K562 (cell line): ENCODE data around the gene TRIM38. TPM values are rescaled to one million over a fixed set of nuclear protein-coding genes. Genes with fewer than 3 reads are reported as not detected.

ENCODE experiments used
- ADNP ChIP-seq: fragments of 200-800 bp; sonication (Bioruptor generic); IDR thresholded peaks from 2 replicates; pipeline ENCODE4 v1.6.1; 2016; ENCODE audit warnings: missing genetic modification characterization, missing compliant biosample characterization
- CAMTA2 ChIP-seq: fragments of 250-450 bp; sonication (Bioruptor Pico); conservative IDR thresholded peaks from 2 replicates; pipeline ENCODE4 v1.5.1; 2022
- CBX3 ChIP-seq, 2 experiments: IDR thresholded peaks; 1 replicate in 1 of 2; 2 replicates in 1 of 2; pipeline ENCODE4 v1.6.1; 2012; ENCODE audit warnings: inconsistent platforms in 2 of 2, low read length in 2 of 2, borderline replicate concordance in 1 of 2, control low read depth in 1 of 2
- CHD4 ChIP-seq: fragments of 200-600 bp; sonication (generic); IDR thresholded peaks from 3 replicates; pipeline ENCODE4 v1.6.1; 2012; ENCODE audit warnings: low read depth, mild to moderate bottlenecking, mixed read lengths, low read length, inconsistent platforms; ENCODE audit not compliant: insufficient read depth, insufficient replicate concordance, poor library complexity, severe bottlenecking
- CXXC5 ChIP-seq: fragments of 250-450 bp; sonication (Bioruptor Pico); IDR thresholded peaks from 2 replicates; pipeline ENCODE4 v1.8.0; 2022; ENCODE audit warnings: inconsistent platforms, mild to moderate bottlenecking, moderate library complexity
- ELF2 ChIP-seq: fragments of 250-450 bp; sonication (Bioruptor Pico); IDR thresholded peaks from 2 replicates; pipeline ENCODE4 v1.5.0; 2021; ENCODE audit warnings: mild to moderate bottlenecking
- ETV5 ChIP-seq: sonication (generic); formaldehyde crosslinking; IDR thresholded peaks from 2 replicates; pipeline ENCODE4 v1.4.0; 2020; ENCODE audit warnings: low read depth, mild to moderate bottlenecking, missing genetic modification reagents
- HDAC1 ChIP-seq, 2 experiments: fragments of 450-650 bp; IDR thresholded peaks; 2 replicates each; pipeline ENCODE4 v1.6.1; 2016 to 2017; ENCODE audit warnings: inconsistent platforms in 1 of 2, mild to moderate bottlenecking in 1 of 2, moderate library complexity in 1 of 2
- HES1 ChIP-seq: fragments of 450-650 bp; IDR thresholded peaks from 2 replicates; pipeline ENCODE4 v1.6.1; 2016; ENCODE audit warnings: low read depth, mild to moderate bottlenecking, moderate library complexity
- HIVEP1 ChIP-seq: fragments of 250-450 bp; sonication (Bioruptor Pico); IDR thresholded peaks from 2 replicates; pipeline ENCODE4 v1.4.0; 2020; ENCODE audit warnings: mild to moderate bottlenecking
- JUND ChIP-seq, 2 experiments: IDR thresholded peaks; 2 replicates in 1 of 2; 3 replicates in 1 of 2; pipeline ENCODE4 v1.6.1; 2011; ENCODE audit warnings: borderline replicate concordance in 2 of 2, low read depth in 2 of 2, low read length in 2 of 2, improper control_type of control experiment in 1 of 2, missing biosample characterization in 1 of 2, missing genetic modification characterization in 1 of 2, missing genetic modification reagents in 1 of 2
- MYNN ChIP-seq, 2 experiments: sonication (generic); formaldehyde crosslinking in 1 of 2; IDR thresholded peaks; 2 replicates each; pipeline versions ENCODE4 v1.5.0 to v1.6.1; 2016 to 2020; ENCODE audit warnings: antibody characterized with exemption in 1 of 2, missing genetic modification reagents in 1 of 2
- NBN ChIP-seq: fragments of 450-650 bp; IDR thresholded peaks from 2 replicates; pipeline ENCODE4 v1.6.1; 2016; ENCODE audit warnings: low read depth, mild to moderate bottlenecking
- POLR2A ChIP-seq: fragments of 450-650 bp; conservative IDR thresholded peaks from 2 replicates; pipeline ENCODE4 v1.6.1; 2016
- POLR2AphosphoS2 ChIP-seq: IDR thresholded peaks from 2 replicates; pipeline ENCODE4 v1.6.1; 2012; ENCODE audit warnings: low read length, improper control_type of control experiment
- POLR2AphosphoS5 ChIP-seq: IDR thresholded peaks from 2 replicates; pipeline ENCODE4 v1.6.1; 2011; ENCODE audit warnings: mild to moderate bottlenecking, low read depth, low read length, moderate library complexity; ENCODE audit not compliant: control insufficient read depth, insufficient read depth
- RUNX1 ChIP-seq: sonication (generic); IDR thresholded peaks from 2 replicates; pipeline ENCODE4 v1.6.1; 2016; ENCODE audit warnings: antibody characterized with exemption, low read depth
- SIN3A ChIP-seq, 2 experiments: fragments of 150-350 bp in 1 of 2; IDR thresholded peaks; 2 replicates each; pipeline ENCODE4 v1.6.1; 2011 to 2016; ENCODE audit warnings: borderline replicate concordance in 2 of 2, low read depth in 2 of 2, low read length in 2 of 2, mild to moderate bottlenecking in 2 of 2, moderate library complexity in 2 of 2; ENCODE audit not compliant: control insufficient read depth in 1 of 2
- SMARCA4 ChIP-seq: fragments of 450-650 bp; IDR thresholded peaks from 2 replicates; pipeline ENCODE4 v1.6.1; 2016
- THRAP3 ChIP-seq: fragments of 450-650 bp; IDR thresholded peaks from 2 replicates; pipeline ENCODE4 v1.6.1; 2016; ENCODE audit warnings: mild to moderate bottlenecking, inconsistent platforms, borderline replicate concordance
- TRIM24 ChIP-seq, 2 experiments: fragments of 450-650 bp; IDR thresholded peaks; 2 replicates each; pipeline ENCODE4 v1.6.1; 2016
- ZNF121 ChIP-seq: sonication (generic); formaldehyde crosslinking; conservative IDR thresholded peaks from 2 replicates; pipeline ENCODE4 v1.8.0; 2022; ENCODE audit warnings: missing genetic modification reagents
- ZNF174 ChIP-seq: fragments of 250-450 bp; sonication (Bioruptor Pico); IDR thresholded peaks from 2 replicates; pipeline ENCODE4 v1.4.0; 2020; ENCODE audit warnings: mild to moderate bottlenecking
- ZNF253 ChIP-seq: fragments of 250-450 bp; sonication (Bioruptor Pico); conservative IDR thresholded peaks from 2 replicates; pipeline ENCODE4 v1.6.1; 2021; ENCODE audit warnings: mild to moderate bottlenecking
- ZNF778 ChIP-seq: fragments of 450-650 bp; formaldehyde crosslinking; IDR thresholded peaks from 2 replicates; pipeline ENCODE4 v1.4.0; 2020; ENCODE audit warnings: mild to moderate bottlenecking, moderate library complexity
- polyA plus RNA-seq, 8 experiments: library from polyadenylated mRNA; depleted of rRNA in 4 of 8; stranded (reverse) in 5 of 8; unstranded in 3 of 8; fragments of >200 nt; fragmentation: Nextera tagmentation in 2 of 8; fragmentation: Illumina TruSeq in 1 of 8; extraction: Ambion mirVana in 2 of 8; extraction: Trizol in 1 of 8; gene quantifications; 2 replicates each; pipeline versions ENCODE4 v1.2.1 to v1.2.3, GENCODE V29; 2011 to 2014; ENCODE audit warnings: inconsistent platforms in 1 of 8, missing spikeins in 1 of 8
- total RNA-seq, 7 experiments: library from RNA; depleted of rRNA in 6 of 7; stranded (reverse); fragments of >200 nt in 6 of 7; fragmentation: Illumina TruSeq in 2 of 7; extraction: Trizol in 2 of 7; gene quantifications; 2 replicates each; pipeline versions ENCODE4 v1.2.1 to v1.2.3, GENCODE V29; 2011 to 2021; ENCODE audit warnings: low replicate concordance in 1 of 7
- TF ChIP-seq, protein P1 (sequence below): fragments of 250-450 bp; sonication (Bioruptor Pico); IDR thresholded peaks from 2 replicates; pipeline ENCODE4 v1.4.0; 2020; ENCODE audit warnings: mild to moderate bottlenecking, moderate library complexity

The TRIM38 gene
- total and polyA plus RNA-seq, 9 of the 15 experiments (the other 6 are each of a cell fraction or from before 2014, with no cell fraction given), result 1.7 to 6.7 (median 6.3) TPM

GRCh38 chr6:26031595-26032339, 69.2 kb downstream of the TRIM38 start (continued):
- TF ChIP-seq THRAP3 (peak; percentile 100), POLR2AphosphoS5 (peak; percentile 99), TRIM24 (IDR thresholded peaks at IDR 0.05) (peak in 1 of 2 experiments; percentile 16; a peak in 1 of 4 replicates), SMARCA4 (no peak), ZNF121 (CRISPR knock-in tag) (peak; percentile 67), CHD4 (no peak), HES1 (no peak), ZNF253 (CRISPR knock-in tag) (0 out of 2 replicates have a peak, but pooled peaks have one; percentile 55), ETV5 (CRISPR knock-in tag) (peak; percentile 89), CAMTA2 (CRISPR knock-in tag) (peak; percentile 94), ADNP (tag) (no peak), HIVEP1 (CRISPR knock-in tag) (0 out of 2 replicates have a peak, but pooled peaks have one; percentile 72), ZNF778 (CRISPR knock-in tag) (no peak), NBN (peak; percentile 91), HDAC1 (IDR thresholded peaks at IDR 0.05) (peak; percentile 66 to 97; a peak in 3 of 4 replicates), JUND (IDR thresholded peaks at IDR 0.05; ENCODE audit: borderline replicate concordance, low read depth, low read length) (peak; percentile 96), JUND (tag; IDR thresholded peaks at IDR 0.05; ENCODE audit: borderline replicate concordance, low read depth, low read length) (peak; percentile 98), POLR2A (peak; percentile 100), SIN3A (IDR thresholded peaks at IDR 0.05; ENCODE audit: borderline replicate concordance in 2 of 2, control insufficient read depth in 1 of 2, low read depth in 2 of 2, low read length in 2 of 2) (peak; percentile 60 to 94; a peak in 2 of 4 replicates), POLR2AphosphoS2 (peak; percentile 98), ZNF174 (CRISPR knock-in tag) (no peak), MYNN (IDR thresholded peaks at IDR 0.05) (peak; percentile 83), MYNN (CRISPR knock-in tag; IDR thresholded peaks at IDR 0.05) (no peak), CXXC5 (CRISPR knock-in tag) (peak; percentile 91), RUNX1 (no peak), ELF2 (CRISPR knock-in tag) (peak; percentile 77; the same call in 1 of the 2 replicates), CBX3 (IDR thresholded peaks at IDR 0.05; ENCODE audit: borderline replicate concordance in 1 of 2, low read length in 2 of 2) (peak in 1 of 2 experiments; percentile 76; a peak in 1 of 3 replicates)
- TF ChIP-seq, protein P1, sequence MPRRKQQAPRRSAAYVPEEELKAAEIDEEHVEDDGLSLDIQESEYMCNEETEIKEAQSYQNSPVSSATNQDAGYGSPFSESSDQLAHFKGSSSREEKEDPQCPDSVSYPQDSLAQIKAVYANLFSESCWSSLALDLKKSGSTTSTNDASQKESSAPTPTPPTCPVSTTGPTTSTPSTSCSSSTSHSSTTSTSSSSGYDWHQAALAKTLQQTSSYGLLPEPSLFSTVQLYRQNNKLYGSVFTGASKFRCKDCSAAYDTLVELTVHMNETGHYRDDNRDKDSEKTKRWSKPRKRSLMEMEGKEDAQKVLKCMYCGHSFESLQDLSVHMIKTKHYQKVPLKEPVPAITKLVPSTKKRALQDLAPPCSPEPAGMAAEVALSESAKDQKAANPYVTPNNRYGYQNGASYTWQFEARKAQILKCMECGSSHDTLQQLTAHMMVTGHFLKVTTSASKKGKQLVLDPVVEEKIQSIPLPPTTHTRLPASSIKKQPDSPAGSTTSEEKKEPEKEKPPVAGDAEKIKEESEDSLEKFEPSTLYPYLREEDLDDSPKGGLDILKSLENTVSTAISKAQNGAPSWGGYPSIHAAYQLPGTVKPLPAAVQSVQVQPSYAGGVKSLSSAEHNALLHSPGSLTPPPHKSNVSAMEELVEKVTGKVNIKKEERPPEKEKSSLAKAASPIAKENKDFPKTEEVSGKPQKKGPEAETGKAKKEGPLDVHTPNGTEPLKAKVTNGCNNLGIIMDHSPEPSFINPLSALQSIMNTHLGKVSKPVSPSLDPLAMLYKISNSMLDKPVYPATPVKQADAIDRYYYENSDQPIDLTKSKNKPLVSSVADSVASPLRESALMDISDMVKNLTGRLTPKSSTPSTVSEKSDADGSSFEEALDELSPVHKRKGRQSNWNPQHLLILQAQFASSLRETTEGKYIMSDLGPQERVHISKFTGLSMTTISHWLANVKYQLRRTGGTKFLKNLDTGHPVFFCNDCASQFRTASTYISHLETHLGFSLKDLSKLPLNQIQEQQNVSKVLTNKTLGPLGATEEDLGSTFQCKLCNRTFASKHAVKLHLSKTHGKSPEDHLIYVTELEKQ (CRISPR knock-in tag), result 0 out of 2 replicates have a peak, but pooled peaks have one; percentile 41
